Measurements from ENCODE around the gene ZBTB49.

The ZBTB49 gene

DNA sequence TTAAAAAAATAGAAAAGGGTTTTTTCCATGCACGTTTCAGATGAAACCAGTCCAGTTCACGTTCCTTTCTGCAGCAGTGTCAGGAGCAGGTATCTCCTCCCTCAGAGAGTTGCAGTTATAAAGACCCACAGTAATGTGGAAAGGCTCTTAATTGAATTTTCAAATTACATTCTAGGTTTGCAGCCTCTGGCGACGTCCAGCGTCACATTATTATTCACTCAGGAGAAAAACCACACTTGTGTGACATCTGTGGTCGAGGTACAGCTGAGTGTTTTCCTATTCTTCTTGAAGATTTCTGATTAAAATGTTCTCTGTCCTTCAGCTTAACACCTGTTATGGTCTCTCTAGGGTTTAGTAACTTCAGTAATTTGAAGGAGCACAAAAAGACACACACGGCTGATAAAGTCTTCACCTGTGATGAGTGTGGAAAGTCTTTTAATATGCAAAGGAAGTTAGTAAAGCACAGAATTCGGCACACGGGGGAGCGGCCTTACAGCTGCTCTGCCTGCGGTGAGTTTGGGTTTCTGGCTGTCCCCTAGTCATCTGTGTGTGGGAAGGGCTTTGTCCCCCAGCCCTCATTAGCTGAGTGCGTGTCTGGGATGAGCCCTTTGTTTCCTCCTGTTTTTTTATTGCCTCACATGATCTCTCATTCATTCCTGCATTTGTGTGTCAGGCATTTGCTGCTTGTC, 25.6 kb downstream of the ZBTB49 start:
- TF ChIP-seq CTCF (IDR thresholded peaks at IDR 0.05; ENCODE audit: insufficient read depth, low read depth, low read length, missing control alignments): no peak
- no peak overlapping the region for H3K4me3 ChIP-seq (ENCODE audit: low read length)
- DNase-seq (ENCODE audit: low read depth): no peak

- no peak for TF ChIP-seq CTCF (IDR thresholded peaks at IDR 0.05; ENCODE audit: insufficient read depth, low read depth, low read length, missing control alignments)
- no peak for DNase-seq (ENCODE audit: low read depth)
- no peak overlapping the region for H3K4me3 ChIP-seq (ENCODE audit: low read length)
Measured at GRCh38 chr4:4316150-4316495, 26.1 kb downstream of the ZBTB49 start.

GRCh38 chr4:4317496-4318232, 27.6 kb downstream of the ZBTB49 start:
- no peak for TF ChIP-seq CTCF (IDR thresholded peaks at IDR 0.05; ENCODE audit: insufficient read depth, low read depth, low read length, missing control alignments)
- DNase-seq (ENCODE audit: low read depth): no peak
- no peak overlapping the region for H3K4me3 ChIP-seq (ENCODE audit: low read length)

- DNase-seq (ENCODE audit: low read depth): no peak
- no peak for TF ChIP-seq CTCF (IDR thresholded peaks at IDR 0.05; ENCODE audit: insufficient read depth, low read depth, low read length, missing control alignments)
- no peak overlapping the region for H3K4me3 ChIP-seq (ENCODE audit: low read length)
Measured at GRCh38 chr4:4320528-4320927, 30.5 kb downstream of the ZBTB49 start.

DNA sequence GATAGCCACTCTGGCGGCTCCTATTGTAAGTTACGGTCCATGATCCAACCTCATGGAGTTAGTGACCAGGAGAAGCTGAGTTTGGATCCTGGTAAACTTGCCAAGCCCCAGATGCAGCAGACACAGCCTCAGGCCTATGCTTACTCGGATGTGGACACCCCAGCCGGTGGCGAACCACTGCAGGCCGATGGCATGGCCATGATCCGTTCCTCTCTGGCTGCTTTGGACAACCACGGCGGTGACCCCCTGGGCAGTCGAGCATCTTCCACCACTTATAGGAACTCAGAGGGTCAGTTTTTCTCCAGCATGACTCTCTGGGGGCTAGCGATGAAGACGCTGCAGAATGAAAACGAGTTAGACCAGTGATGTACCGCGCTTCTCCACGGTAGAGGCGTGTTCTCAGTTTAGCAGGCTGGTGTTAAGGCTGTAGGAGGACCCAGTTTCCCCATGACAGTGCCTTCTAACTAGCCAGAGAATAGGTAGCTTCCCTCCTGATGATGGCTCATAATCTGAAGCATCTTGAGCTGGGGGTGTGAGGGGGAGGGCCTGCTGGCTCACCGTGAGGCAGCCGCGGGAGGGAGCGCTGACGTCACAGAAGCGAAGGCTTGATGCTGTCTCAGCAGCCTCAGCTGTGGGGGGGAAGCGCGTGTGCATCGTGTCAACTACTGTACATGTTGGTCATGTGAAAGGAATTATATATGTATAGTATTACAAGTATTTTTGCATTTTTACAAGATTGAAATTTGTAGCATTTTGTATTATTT, 31.1 kb downstream of the ZBTB49 start:
- no peak for DNase-seq (ENCODE audit: low read depth)
- H3K4me3 ChIP-seq (ENCODE audit: low read length): no peak overlapping the region
- TF ChIP-seq CTCF (IDR thresholded peaks at IDR 0.05; ENCODE audit: insufficient read depth, low read depth, low read length, missing control alignments): no peak

- TF ChIP-seq CTCF (IDR thresholded peaks at IDR 0.05; ENCODE audit: insufficient read depth, low read depth, low read length, missing control alignments): no peak
- no peak for DNase-seq (ENCODE audit: low read depth)
Measured at GRCh38 chr4:4321951-4322688, 32.1 kb downstream of the ZBTB49 start.

More at GRCh38 chr4:4321951-4322688, 32.1 kb downstream of the ZBTB49 start:
- no peak overlapping the region for H3K4me3 ChIP-seq (ENCODE audit: low read length)

Data from epithelial cell of esophagus (primary cell).